Epithelial cell of proximal tubule (primary cell): ENCODE measurements around the gene GRID1. TPM values are rescaled to one million over a fixed set of nuclear protein-coding genes. Genes with fewer than 3 reads are reported as not detected.

Experiments
- DNase-seq: peaks from one replicate; pipeline ENCODE4 v3.0.0-alpha.2; 2011; ENCODE audit warnings: low read depth
- H3K4me3 ChIP-seq: 2 replicates; pipeline ENCODE4 v1.5.1; 2011; ENCODE audit warnings: low read depth, mild to moderate bottlenecking, low read length
- CTCF ChIP-seq: conservative IDR thresholded peaks from 2 replicates; pipeline ENCODE4 v1.5.1; 2012; ENCODE audit warnings: low read depth, mild to moderate bottlenecking, low read length
- total RNA-seq: library from RNA; depleted of rRNA; stranded (reverse); fragments of >200 nt; gene quantifications from 2 replicates; pipeline ENCODE4 v1.2.3, GENCODE V29; 2015

Gene GRID1
- total RNA-seq, 1 donor from 2014 or later, result 0.52 TPM

GRCh38 chr10:85622425-85622824 is 744.2 kb downstream of the GRID1 start:
- no peak for DNase-seq
- TF ChIP-seq CTCF, result no peak
- H3K4me3 ChIP-seq, result no peak overlapping the region

- H3K4me3 ChIP-seq, result no peak overlapping the region
- no peak for TF ChIP-seq CTCF
- no peak for DNase-seq
Measured at GRCh38 chr10:85621562-85621961, 745.0 kb downstream of the GRID1 start.

GRCh38 chr10:85620807-85621206 is 745.8 kb downstream of the GRID1 start:
- H3K4me3 ChIP-seq, result no peak overlapping the region
- DNase-seq, result no peak
- TF ChIP-seq CTCF, result no peak

- TF ChIP-seq CTCF, result no peak
- no peak overlapping the region for H3K4me3 ChIP-seq
- DNase-seq, result no peak
Measured at GRCh38 chr10:85619832-85620231, 746.8 kb downstream of the GRID1 start.

GRCh38 chr10:85618841-85619240 is 747.8 kb downstream of the GRID1 start:
- H3K4me3 ChIP-seq, result no peak overlapping the region
- no peak for TF ChIP-seq CTCF
- no peak for DNase-seq

GRCh38 chr10:85617751-85618546 is 748.6 kb downstream of the GRID1 start:
- no peak for DNase-seq
- no peak overlapping the region for H3K4me3 ChIP-seq
- TF ChIP-seq CTCF, result no peak

GRCh38 chr10:85615556-85615955 is 751.0 kb downstream of the GRID1 start:
- DNase-seq, result no peak
- TF ChIP-seq CTCF, result no peak
- H3K4me3 ChIP-seq, result no peak overlapping the region
